ENCODE data around the gene RGS13.

Gene RGS13

GRCh38 chr1:192627901-192628300 lies 8.0 kb upstream of the RGS13 start:
- TF ChIP-seq ZFX (IDR thresholded peaks at IDR 0.05; ENCODE audit: borderline replicate concordance) (no peak), CTCF (IDR thresholded peaks at IDR 0.05) (no peak)
- no peak overlapping the region for H3K27ac ChIP-seq

- H3K27ac ChIP-seq = no peak overlapping the region
- no peak for TF ChIP-seq CTCF (IDR thresholded peaks at IDR 0.05)
- TF ChIP-seq ZFX (IDR thresholded peaks at IDR 0.05; ENCODE audit: borderline replicate concordance) = no peak
Measured at GRCh38 chr1:192628396-192629057, 7.4 kb upstream of the RGS13 start.

GRCh38 chr1:192629612-192630011 lies 6.3 kb upstream of the RGS13 start:
- no peak overlapping the region for H3K27ac ChIP-seq
- no peak for TF ChIP-seq ZFX (IDR thresholded peaks at IDR 0.05; ENCODE audit: borderline replicate concordance)

- peak overlapping the region; percentile 60 for H3K27ac ChIP-seq
- TF ChIP-seq CTCF (IDR thresholded peaks at IDR 0.05) (no peak), ZFX (IDR thresholded peaks at IDR 0.05; ENCODE audit: borderline replicate concordance) (no peak)
Measured at GRCh38 chr1:192630521-192631287, 5.2 kb upstream of the RGS13 start.

- no peak for TF ChIP-seq ZFX (IDR thresholded peaks at IDR 0.05; ENCODE audit: borderline replicate concordance)
- TF ChIP-seq CTCF (IDR thresholded peaks at IDR 0.05) = no peak
- peak overlapping the region; percentile 60 for H3K27ac ChIP-seq
Measured at GRCh38 chr1:192631749-192632148, 4.2 kb upstream of the RGS13 start.

GRCh38 chr1:192632188-192632587 lies 3.8 kb upstream of the RGS13 start:
- no peak for TF ChIP-seq ZFX (IDR thresholded peaks at IDR 0.05; ENCODE audit: borderline replicate concordance)
- no peak for TF ChIP-seq CTCF (IDR thresholded peaks at IDR 0.05)
- peak overlapping the region; percentile 60 for H3K27ac ChIP-seq

GRCh38 chr1:192632641-192633532 lies 3.1 kb upstream of the RGS13 start:
- H3K27ac ChIP-seq = peak overlapping the region; percentile 60

More at GRCh38 chr1:192632641-192633532, 3.1 kb upstream of the RGS13 start:
- TF ChIP-seq ZFX (IDR thresholded peaks at IDR 0.05; ENCODE audit: borderline replicate concordance) (no peak), CTCF (IDR thresholded peaks at IDR 0.05) (no peak)

Measured in 22Rv1 (cell line).